ENCODE measurements around the gene ADRA2A.

Gene ADRA2A

DNA sequence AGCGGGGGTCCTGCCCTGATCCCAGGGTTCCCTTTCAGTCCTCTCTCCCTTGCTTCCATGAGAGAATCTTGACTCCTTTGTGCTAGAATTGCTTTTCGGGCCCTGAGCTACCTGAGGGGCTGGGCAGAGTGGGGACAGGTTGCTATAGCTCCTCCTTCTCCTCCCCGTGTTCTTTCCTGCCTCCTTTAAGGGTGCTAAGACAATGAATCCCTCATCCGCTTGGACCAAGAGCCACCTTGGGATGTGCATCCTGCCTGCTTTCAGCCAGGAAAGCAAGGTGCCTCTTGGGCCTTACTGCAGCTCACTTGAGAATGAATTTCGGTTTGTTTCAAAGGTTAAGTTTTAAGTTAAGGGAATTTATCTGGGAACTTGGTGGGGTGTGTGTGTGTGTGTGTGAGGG lies 53.6 kb downstream of the ADRA2A start:
- no peak overlapping the region for H3K4me3 ChIP-seq (ENCODE audit: low read depth, low read length)
